Neutrophil (primary cell): Measurements from ENCODE around the gene NHS.

Experiments
- H3K27ac ChIP-seq: fragments of 200-600 bp; sonication (generic); 2 replicates; pipeline ENCODE4 v1.5.1; 2016; ENCODE audit warnings: mild to moderate bottlenecking, moderate library complexity
- H3K27me3 ChIP-seq: fragments of 200-600 bp; sonication (generic); 2 replicates; pipeline ENCODE4 v1.6.0; 2016; ENCODE audit warnings: mild to moderate bottlenecking
- H3K36me3 ChIP-seq: fragments of 200-600 bp; sonication (generic); 2 replicates; pipeline ENCODE4 v1.5.1; 2017
- H3K4me1 ChIP-seq, 2 experiments: fragments of 200-600 bp in 1 of 2; sonication (generic) in 1 of 2; 1 replicate in 1 of 2; 2 replicates in 1 of 2; pipeline versions ENCODE4 v1.5.1 to v1.6.1; 2013 to 2016; ENCODE audit warnings: low read depth in 1 of 2, low read length in 1 of 2, mild to moderate bottlenecking in 1 of 2, moderate library complexity in 1 of 2; ENCODE audit not compliant: control insufficient read depth in 1 of 2, insufficient read depth in 1 of 2
- H3K4me3 ChIP-seq, 2 experiments: fragments of 200-600 bp in 1 of 2; sonication (generic) in 1 of 2; 1 replicate in 1 of 2; 2 replicates in 1 of 2; pipeline ENCODE4 v1.5.1; 2013 to 2016; ENCODE audit warnings: low read depth in 1 of 2, low read length in 1 of 2, mild to moderate bottlenecking in 1 of 2, moderate library complexity in 1 of 2
- H3K9me3 ChIP-seq: fragments of 200-600 bp; sonication (generic); 2 replicates; pipeline ENCODE4 v1.5.1; 2016
- TF ChIP-seq, protein P1 (sequence below): fragments of 200-600 bp; sonication (generic); IDR thresholded peaks from 2 replicates; pipeline ENCODE4 v1.5.1; 2016; ENCODE audit warnings: antibody characterized with exemption

The NHS gene

DNA sequence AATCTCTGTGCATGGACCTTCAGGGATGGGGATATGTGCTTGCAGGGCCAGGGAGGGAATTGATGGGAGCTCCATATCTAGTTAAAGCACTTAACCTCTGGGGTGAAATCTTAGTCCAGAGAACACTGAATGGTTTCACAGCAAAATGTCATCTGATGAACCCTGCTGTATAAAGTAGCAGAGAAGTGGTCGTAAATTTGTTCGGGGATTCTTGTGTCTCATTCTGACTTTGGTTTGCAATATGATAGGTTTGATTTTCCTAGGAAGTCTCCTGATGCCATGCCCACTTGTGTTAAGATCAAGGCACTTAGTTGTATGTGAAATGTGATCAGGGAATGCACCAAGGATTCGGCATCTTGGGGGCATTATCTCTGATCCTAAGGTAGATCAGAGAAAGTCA, 96.9 kb downstream of the NHS start:
- TF ChIP-seq, protein P1, sequence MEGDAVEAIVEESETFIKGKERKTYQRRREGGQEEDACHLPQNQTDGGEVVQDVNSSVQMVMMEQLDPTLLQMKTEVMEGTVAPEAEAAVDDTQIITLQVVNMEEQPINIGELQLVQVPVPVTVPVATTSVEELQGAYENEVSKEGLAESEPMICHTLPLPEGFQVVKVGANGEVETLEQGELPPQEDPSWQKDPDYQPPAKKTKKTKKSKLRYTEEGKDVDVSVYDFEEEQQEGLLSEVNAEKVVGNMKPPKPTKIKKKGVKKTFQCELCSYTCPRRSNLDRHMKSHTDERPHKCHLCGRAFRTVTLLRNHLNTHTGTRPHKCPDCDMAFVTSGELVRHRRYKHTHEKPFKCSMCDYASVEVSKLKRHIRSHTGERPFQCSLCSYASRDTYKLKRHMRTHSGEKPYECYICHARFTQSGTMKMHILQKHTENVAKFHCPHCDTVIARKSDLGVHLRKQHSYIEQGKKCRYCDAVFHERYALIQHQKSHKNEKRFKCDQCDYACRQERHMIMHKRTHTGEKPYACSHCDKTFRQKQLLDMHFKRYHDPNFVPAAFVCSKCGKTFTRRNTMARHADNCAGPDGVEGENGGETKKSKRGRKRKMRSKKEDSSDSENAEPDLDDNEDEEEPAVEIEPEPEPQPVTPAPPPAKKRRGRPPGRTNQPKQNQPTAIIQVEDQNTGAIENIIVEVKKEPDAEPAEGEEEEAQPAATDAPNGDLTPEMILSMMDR: no peak
- no peaks in the 10 kb centered on the region for H3K4me1 ChIP-seq
- no peaks in the 10 kb centered on the region for H3K9me3 ChIP-seq
- H3K27ac ChIP-seq: no peak overlapping the region
- no peaks in the 10 kb centered on the region for H3K27me3 ChIP-seq
- no peak overlapping the region for H3K4me3 ChIP-seq
- H3K36me3 ChIP-seq: no peaks in the 10 kb centered on the region

DNA sequence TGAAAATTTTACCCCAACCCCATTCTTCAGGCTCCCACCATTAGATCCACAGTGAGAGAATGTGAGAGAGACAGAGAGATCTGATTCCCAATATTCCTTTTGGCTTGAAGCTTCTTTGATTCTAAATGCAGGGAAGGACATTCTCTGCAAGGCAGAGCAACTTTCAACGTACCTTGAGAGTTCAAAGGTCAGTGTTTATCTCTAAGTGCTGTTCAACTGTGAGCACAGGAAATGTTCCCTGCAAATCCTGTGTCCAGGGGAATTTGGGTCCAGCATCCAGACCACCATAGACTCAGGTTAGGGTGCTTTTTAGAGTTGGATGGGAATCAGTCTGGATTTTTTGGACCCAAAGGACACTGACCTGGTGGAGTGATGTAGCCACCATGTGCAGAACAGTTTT, 97.4 kb downstream of the NHS start:
- Histone ChIP-seq H3K36me3 (no peaks in the 10 kb centered on the region), H3K4me1 (no peaks in the 10 kb centered on the region), H3K27me3 (no peaks in the 10 kb centered on the region), H3K27ac (no peak overlapping the region), H3K4me3 (no peak overlapping the region), H3K9me3 (no peaks in the 10 kb centered on the region)
- TF ChIP-seq, protein P1: no peak

DNA sequence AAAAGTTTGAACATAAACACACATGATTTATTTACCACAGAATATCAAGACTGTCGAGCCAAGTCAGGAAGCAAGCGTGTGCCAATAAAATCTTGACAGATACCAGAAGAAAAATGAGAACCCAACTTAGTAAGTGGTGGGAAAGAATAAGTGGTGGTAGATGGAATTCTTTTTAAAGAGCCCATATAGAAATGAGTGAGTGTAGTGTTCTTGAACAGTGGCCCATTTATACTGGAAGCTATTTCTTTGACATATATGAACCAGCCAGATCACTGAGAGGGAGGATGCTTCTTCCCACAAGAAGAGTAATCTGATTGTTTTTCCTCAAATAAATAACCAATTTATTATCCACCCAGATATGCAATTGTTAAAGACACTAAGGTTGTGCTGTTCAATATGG, 98.0 kb downstream of the NHS start:
- TF ChIP-seq, protein P1: no peak
- Histone ChIP-seq H3K4me1 (no peaks in the 10 kb centered on the region), H3K9me3 (no peaks in the 10 kb centered on the region), H3K36me3 (no peaks in the 10 kb centered on the region), H3K27ac (no peak overlapping the region), H3K4me3 (no peak overlapping the region), H3K27me3 (no peaks in the 10 kb centered on the region)

DNA sequence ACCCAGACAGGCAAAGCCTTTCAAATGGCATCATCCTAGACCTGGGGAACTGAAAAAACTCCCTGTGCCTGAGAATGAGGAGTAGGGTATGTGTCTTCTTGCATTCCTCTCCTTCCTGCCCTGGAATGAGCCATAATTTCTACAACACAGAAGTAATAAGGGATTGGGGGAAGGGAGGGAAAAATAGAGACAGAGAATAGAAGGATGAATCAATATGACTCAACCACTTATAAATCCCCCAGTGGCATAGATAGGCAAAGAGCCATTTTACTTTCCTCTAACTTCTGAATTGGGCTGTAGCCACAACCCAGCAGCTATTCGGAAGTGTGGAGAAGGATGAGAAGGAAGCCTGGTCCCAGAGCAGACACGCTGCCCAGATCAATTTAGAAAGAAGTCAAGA, 99.9 kb downstream of the NHS start:
- TF ChIP-seq, protein P1: no peak
- no peaks in the 10 kb centered on the region for H3K9me3 ChIP-seq
- H3K4me3 ChIP-seq: no peak overlapping the region
- H3K36me3 ChIP-seq: no peaks in the 10 kb centered on the region
- H3K27me3 ChIP-seq: no peaks in the 10 kb centered on the region
- no peaks in the 10 kb centered on the region for H3K4me1 ChIP-seq
- no peak overlapping the region for H3K27ac ChIP-seq

DNA sequence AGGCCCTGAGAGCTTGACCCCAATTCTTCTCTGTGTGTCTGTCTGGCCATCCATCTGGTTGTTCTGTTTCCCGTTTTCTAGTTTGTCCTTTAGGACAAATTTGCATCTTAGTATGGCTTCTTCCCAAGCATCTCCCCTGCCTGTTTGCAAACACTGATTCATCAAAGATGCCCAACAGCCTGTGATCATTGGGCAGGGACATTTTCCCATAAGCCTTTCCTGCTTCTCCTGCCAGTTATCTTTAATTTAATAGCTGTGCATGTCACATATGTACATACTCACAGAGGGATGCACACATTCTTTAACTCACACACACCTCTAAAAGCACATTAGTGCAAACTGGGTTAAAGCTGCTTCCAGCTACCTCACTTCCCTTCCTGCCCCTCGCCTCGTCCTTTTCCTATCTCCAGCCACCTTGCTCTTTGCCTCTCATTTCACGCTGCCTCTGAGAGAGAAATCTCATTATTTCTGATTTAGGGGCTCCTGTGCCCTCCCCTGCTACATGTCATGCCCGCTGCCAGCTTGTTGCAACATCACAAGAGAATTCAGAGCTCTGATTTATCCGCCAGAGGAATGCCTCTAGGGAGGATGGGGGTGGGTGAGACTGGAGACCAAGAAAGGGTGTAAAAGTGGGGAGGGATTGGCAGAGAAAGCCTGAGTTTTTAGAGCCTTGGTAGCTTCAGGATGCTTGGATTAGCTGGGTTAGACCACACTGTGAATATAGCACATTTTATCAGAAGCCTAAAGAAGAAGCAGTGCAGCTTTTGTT, 100.6 kb downstream of the NHS start:
- no peaks in the 10 kb centered on the region for H3K9me3 ChIP-seq
- no peaks in the 10 kb centered on the region for H3K4me1 ChIP-seq
- no peaks in the 10 kb centered on the region for H3K36me3 ChIP-seq
- H3K4me3 ChIP-seq: no peak overlapping the region
- no peak overlapping the region for H3K27ac ChIP-seq
- H3K27me3 ChIP-seq: no peaks in the 10 kb centered on the region
- TF ChIP-seq, protein P1: no peak
